Measurements from ENCODE around the gene ARID3C.

The ARID3C gene

GRCh38 chr9:34576597-34577399 lies 52.1 kb downstream of the ARID3C start:
- DNase-seq (ENCODE audit: low spot score) = no peak

GRCh38 chr9:34575862-34576596 lies 52.8 kb downstream of the ARID3C start:
- no peak for DNase-seq (ENCODE audit: low spot score)

GRCh38 chr9:34575241-34575640 lies 53.6 kb downstream of the ARID3C start:
- DNase-seq (ENCODE audit: low spot score) = no peak

- DNase-seq (ENCODE audit: low spot score) = no peak
Measured at GRCh38 chr9:34574571-34574970, 54.3 kb downstream of the ARID3C start.

- no peak for DNase-seq (ENCODE audit: low spot score)
Measured at GRCh38 chr9:34573599-34574325, 55.1 kb downstream of the ARID3C start.

GRCh38 chr9:34572628-34573027 lies 56.2 kb downstream of the ARID3C start:
- no peak for DNase-seq (ENCODE audit: low spot score)

- no peak for DNase-seq (ENCODE audit: low spot score)
Measured at GRCh38 chr9:34572092-34572491, 56.8 kb downstream of the ARID3C start.

GRCh38 chr9:34571481-34571810 lies 57.4 kb downstream of the ARID3C start:
- no peak for DNase-seq (ENCODE audit: low spot score)
